GM12865 (cell line): Measurements from ENCODE around the gene SCN5A.

Experiments used
- DNase-seq: peaks from one replicate; pipeline ENCODE4 v3.0.0; 2010; ENCODE audit warnings: low read depth
- H3K4me3 ChIP-seq: 2 replicates; pipeline ENCODE4 v1.5.1; 2011; ENCODE audit warnings: mild to moderate bottlenecking, low read depth, low read length, control low read depth
- CTCF ChIP-seq: IDR thresholded peaks from 2 replicates; pipeline ENCODE4 v1.5.1; 2011; ENCODE audit warnings: low read length, control low read depth, low read depth, inconsistent platforms; ENCODE audit not compliant: insufficient read depth; ENCODE audit errors: missing control alignments

Gene SCN5A

GRCh38 chr3:38556640-38557358 lies 92.7 kb downstream of the SCN5A start:
- no peak overlapping the region for H3K4me3 ChIP-seq
- TF ChIP-seq CTCF: no peak
- DNase-seq: no peak

GRCh38 chr3:38555926-38556325 lies 93.6 kb downstream of the SCN5A start:
- H3K4me3 ChIP-seq: no peak overlapping the region
- DNase-seq: no peak
- no peak for TF ChIP-seq CTCF

GRCh38 chr3:38555149-38555840 lies 94.2 kb downstream of the SCN5A start:
- H3K4me3 ChIP-seq: no peak overlapping the region
- TF ChIP-seq CTCF: no peak
- DNase-seq: no peak

- TF ChIP-seq CTCF: no peak
- no peak for DNase-seq
- H3K4me3 ChIP-seq: no peak overlapping the region
Measured at GRCh38 chr3:38554127-38554827, 95.2 kb downstream of the SCN5A start.

- no peak for DNase-seq
- no peak overlapping the region for H3K4me3 ChIP-seq
- TF ChIP-seq CTCF: no peak
Measured at GRCh38 chr3:38553071-38553470, 96.4 kb downstream of the SCN5A start.

- H3K4me3 ChIP-seq: no peak overlapping the region
- no peak for DNase-seq
- TF ChIP-seq CTCF: no peak
Measured at GRCh38 chr3:38552364-38552763, 97.1 kb downstream of the SCN5A start.
